CD4-positive, alpha-beta T cell (primary cell): ENCODE results near the gene NSUN3. TPM values are rescaled to one million over a fixed set of nuclear protein-coding genes. Genes with fewer than 3 reads are reported as not detected.

ENCODE experiments used
- ATAC-seq: fragments of 200-7000 bp; cut with Tn5 transposase; one replicate; pipeline ENCODE4 v1.10.0; 2022; ENCODE audit warnings: mild to moderate bottlenecking; ENCODE audit not compliant: poor library complexity
- CTCF ChIA-PET: fragments of 350-600 bp; sonication (Branson Sonifier 250); formaldehyde crosslinking; loops from one replicate; lab custom pipeline; 2021; ENCODE audit warnings: antibody characterized with exemption, inconsistent platforms; lab: Charles Lee
- POLR2A ChIA-PET: fragments of 350-600 bp; sonication (Branson Sonifier 250); formaldehyde crosslinking; loops from one replicate; lab custom pipeline; 2021; ENCODE audit warnings: antibody characterized with exemption, inconsistent platforms; lab: Charles Lee
- DNase-seq, 14 experiments: peaks; one replicate each; pipeline ENCODE4 v3.0.0-alpha.2; 2013 to 2020; ENCODE audit warnings: mixed read lengths in 2 of 14
- H3K27ac ChIP-seq, 2 donors: one replicate each; pipeline versions ENCODE4 v1.5.1 to v1.7.0; 2013; ENCODE audit warnings: low read length in 2 of 2, low read depth in 1 of 2, mild to moderate bottlenecking in 1 of 2
- H3K27me3 ChIP-seq, 2 experiments: 1 replicate in 1 of 2; 2 replicates in 1 of 2; pipeline versions ENCODE4 v1.6.1 to v1.7.0; 2013; ENCODE audit warnings: low read length in 2 of 2, control low read depth in 1 of 2, mild to moderate bottlenecking in 1 of 2, moderate library complexity in 1 of 2; ENCODE audit not compliant: insufficient read depth in 2 of 2, control insufficient read depth in 1 of 2
- H3K36me3 ChIP-seq: one replicate; pipeline ENCODE4 v1.6.1; 2013; ENCODE audit warnings: low read length, control low read depth; ENCODE audit not compliant: insufficient read depth
- H3K4me1 ChIP-seq: one replicate; pipeline ENCODE4 v1.6.1; 2013; ENCODE audit warnings: low read length, control low read depth; ENCODE audit not compliant: insufficient read depth
- H3K4me3 ChIP-seq: one replicate; pipeline ENCODE4 v1.5.1; 2013; ENCODE audit warnings: mild to moderate bottlenecking, low read length, moderate library complexity
- H3K9me3 ChIP-seq, 2 experiments: 1 replicate in 1 of 2; 2 replicates in 1 of 2; pipeline versions ENCODE4 v1.6.1 to v1.7.0; 2013; ENCODE audit warnings: low read length in 2 of 2, mild to moderate bottlenecking in 2 of 2, control low read depth in 1 of 2, moderate library complexity in 1 of 2; ENCODE audit not compliant: control insufficient read depth in 1 of 2, insufficient read depth in 1 of 2
- H3K27ac Mint-ChIP-seq: one replicate; pipeline ENCODE4 v1.8.0; 2020; ENCODE audit warnings: mixed read lengths
- H3K27me3 Mint-ChIP-seq: one replicate; pipeline ENCODE4 v1.8.0; 2021; ENCODE audit warnings: mixed read lengths
- H3K36me3 Mint-ChIP-seq: one replicate; pipeline ENCODE4 v1.8.0; 2021; ENCODE audit warnings: low read depth, mixed read lengths
- H3K4me1 Mint-ChIP-seq: one replicate; pipeline ENCODE4 v1.8.0; 2021; ENCODE audit warnings: low read depth, mixed read lengths
- H3K4me3 Mint-ChIP-seq: one replicate; pipeline ENCODE4 v1.8.0; 2020; ENCODE audit warnings: mild to moderate bottlenecking, mixed read lengths
- H3K9me3 Mint-ChIP-seq: one replicate; pipeline ENCODE4 v1.8.0; 2020; ENCODE audit warnings: mixed read lengths
- intact Hi-C, 2 experiments: fragments of 100-400 bp; cut with DNase I in 1 of 2; cut with micrococcal nuclease in 1 of 2; formaldehyde crosslinking; loops; one replicate each; pipeline versions ENCODE4 v1.15.1 to v1.9.0; 2023 to 2025; cut with DNase I, micrococcal nuclease
- total RNA-seq, 174 experiments: library from RNA in 2 of 174; stranded (reverse) in 2 of 174; gene quantifications; one replicate each; pipeline ENCODE4 v1.2.3 and lab custom pipeline; 2021 to 2026
- TF ChIP-seq, protein P1 (sequence below): fragments of 200-600 bp; IDR thresholded peaks from one replicate; pipeline ENCODE4 v1.8.0; 2022; ENCODE audit warnings: antibody characterized with exemption, mild to moderate bottlenecking

Gene NSUN3
- total RNA-seq, 2 experiments from 2014 or later: 12.4 to 13.4 TPM

DNA sequence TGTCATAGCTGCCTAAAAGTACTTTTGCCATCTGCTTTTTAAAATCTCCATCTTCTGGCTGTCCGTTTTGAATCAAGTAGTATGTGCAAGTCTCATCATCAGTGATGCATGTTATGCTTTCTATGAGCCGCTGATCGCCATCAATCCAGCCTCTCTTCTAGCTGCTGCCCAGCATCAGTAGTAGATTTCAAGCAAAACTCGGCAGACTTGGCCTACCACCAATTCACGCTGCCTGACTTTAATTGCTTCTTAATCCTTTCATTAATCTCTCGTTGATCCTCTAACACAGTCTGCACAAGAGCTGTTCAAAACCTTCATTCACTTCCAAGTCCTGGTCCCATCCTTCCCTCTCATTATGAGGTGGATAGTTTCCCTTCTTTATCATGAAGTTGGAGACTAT lies 104.9 kb downstream of the NSUN3 start:
- Histone ChIP-seq H3K9me3 (no peaks in the 10 kb centered on the region), H3K27me3 (no peaks in the 10 kb centered on the region), H3K4me1 (no peaks in the 10 kb centered on the region), H3K36me3 (no peaks in the 10 kb centered on the region), H3K27ac (no peak overlapping the region), H3K4me3 (no peak overlapping the region)
- no peak for ATAC-seq
- POLR2A ChIA-PET: no interaction called here
- intact Hi-C loops: no loop called here
- TF ChIP-seq, protein P1, sequence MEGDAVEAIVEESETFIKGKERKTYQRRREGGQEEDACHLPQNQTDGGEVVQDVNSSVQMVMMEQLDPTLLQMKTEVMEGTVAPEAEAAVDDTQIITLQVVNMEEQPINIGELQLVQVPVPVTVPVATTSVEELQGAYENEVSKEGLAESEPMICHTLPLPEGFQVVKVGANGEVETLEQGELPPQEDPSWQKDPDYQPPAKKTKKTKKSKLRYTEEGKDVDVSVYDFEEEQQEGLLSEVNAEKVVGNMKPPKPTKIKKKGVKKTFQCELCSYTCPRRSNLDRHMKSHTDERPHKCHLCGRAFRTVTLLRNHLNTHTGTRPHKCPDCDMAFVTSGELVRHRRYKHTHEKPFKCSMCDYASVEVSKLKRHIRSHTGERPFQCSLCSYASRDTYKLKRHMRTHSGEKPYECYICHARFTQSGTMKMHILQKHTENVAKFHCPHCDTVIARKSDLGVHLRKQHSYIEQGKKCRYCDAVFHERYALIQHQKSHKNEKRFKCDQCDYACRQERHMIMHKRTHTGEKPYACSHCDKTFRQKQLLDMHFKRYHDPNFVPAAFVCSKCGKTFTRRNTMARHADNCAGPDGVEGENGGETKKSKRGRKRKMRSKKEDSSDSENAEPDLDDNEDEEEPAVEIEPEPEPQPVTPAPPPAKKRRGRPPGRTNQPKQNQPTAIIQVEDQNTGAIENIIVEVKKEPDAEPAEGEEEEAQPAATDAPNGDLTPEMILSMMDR: no peak
- H3K9me3 Mint-ChIP-seq: no peaks in the 10 kb centered on the region
- no peak overlapping the region for H3K27ac Mint-ChIP-seq
- DNase-seq: no peak
- H3K4me1 Mint-ChIP-seq: no peaks in the 10 kb centered on the region
- peaks cover 4% of the 10 kb centered on the region for H3K27me3 Mint-ChIP-seq
- H3K36me3 Mint-ChIP-seq: no peaks in the 10 kb centered on the region
- H3K4me3 Mint-ChIP-seq: no peak overlapping the region
- CTCF ChIA-PET: interaction anchor here (0.8 kb wide), 1 partner anchor 57 kb away, joined by 3 read pairs; no protein-coding TSS in a partner anchor

DNA sequence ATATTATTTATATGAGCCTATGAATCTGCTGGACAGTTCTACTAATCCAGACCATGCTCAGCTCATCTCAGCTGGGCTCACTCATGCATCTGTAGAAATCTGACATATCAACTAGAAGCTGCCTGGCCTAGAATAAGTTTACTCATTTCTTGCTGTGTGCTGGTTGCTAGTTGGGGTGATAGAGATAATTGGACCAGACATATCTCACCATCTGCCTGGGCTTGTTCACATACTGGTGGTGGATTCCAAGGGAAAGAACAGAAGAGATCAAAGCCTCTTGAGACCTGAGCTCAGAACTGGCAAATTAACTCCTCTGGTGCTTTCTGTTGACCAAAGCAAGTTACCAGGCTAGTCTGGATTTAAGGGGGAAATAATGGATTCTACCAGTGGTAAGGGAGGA lies 109.1 kb downstream of the NSUN3 start:
- H3K9me3 Mint-ChIP-seq: no peaks in the 10 kb centered on the region
- ATAC-seq (no peak), DNase-seq (no peak)
- no peaks in the 10 kb centered on the region for H3K36me3 ChIP-seq
- no peak overlapping the region for H3K27ac Mint-ChIP-seq
- H3K4me1 ChIP-seq: no peaks in the 10 kb centered on the region
- POLR2A ChIA-PET: interaction anchor here (0.6 kb wide), 1 partner anchor 70 kb away, joined by 3 read pairs; no protein-coding TSS in a partner anchor
- no peaks in the 10 kb centered on the region for H3K9me3 ChIP-seq
- H3K27me3 ChIP-seq: no peaks in the 10 kb centered on the region
- TF ChIP-seq, protein P1: no peak
- no peak overlapping the region for H3K4me3 Mint-ChIP-seq
- H3K36me3 Mint-ChIP-seq: no peaks in the 10 kb centered on the region
- H3K4me1 Mint-ChIP-seq: no peaks in the 10 kb centered on the region
- no peak overlapping the region for H3K4me3 ChIP-seq
- intact Hi-C loops: no loop called here
- peaks cover 12% of the 10 kb centered on the region for H3K27me3 Mint-ChIP-seq
- no peak overlapping the region for H3K27ac ChIP-seq
- CTCF ChIA-PET: no interaction called here

DNA sequence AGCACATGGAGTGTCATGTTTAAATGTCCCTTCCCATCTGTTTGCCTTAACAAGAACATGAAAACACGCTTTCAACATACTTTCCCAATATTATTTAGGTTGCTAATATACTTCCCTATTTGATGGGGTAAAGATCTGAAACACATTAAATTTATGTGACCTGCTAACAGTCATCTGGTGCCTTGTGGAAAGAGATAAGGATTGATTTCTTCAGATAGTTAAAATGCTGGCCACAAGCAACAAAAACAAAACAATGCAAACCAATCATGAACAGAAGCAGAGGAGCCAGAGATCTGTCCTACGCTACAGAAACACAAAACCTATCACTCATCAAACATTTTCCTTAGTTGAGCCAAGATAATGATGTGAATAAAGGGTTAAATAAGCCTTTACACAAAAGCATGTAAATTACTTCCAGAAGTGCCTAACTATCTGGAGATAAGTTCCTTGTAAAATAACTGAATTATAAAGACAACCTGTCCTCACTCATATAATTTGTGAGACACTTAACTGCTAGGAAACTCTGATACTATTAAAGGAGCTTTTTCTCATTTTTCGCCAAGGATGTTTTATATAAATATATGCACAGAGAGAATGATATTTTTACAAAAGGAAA lies 109.9 kb downstream of the NSUN3 start:
- Histone ChIP-seq H3K36me3 (no peaks in the 10 kb centered on the region), H3K27me3 (no peaks in the 10 kb centered on the region), H3K27ac (no peak overlapping the region), H3K9me3 (no peaks in the 10 kb centered on the region), H3K4me3 (no peak overlapping the region), H3K4me1 (no peaks in the 10 kb centered on the region)
- no peak for ATAC-seq
- DNase-seq: no peak
- TF ChIP-seq, protein P1: no peak
- ChIA-PET POLR2A (no interaction called here), CTCF (no interaction called here)
- Mint-ChIP-seq H3K27me3 (peaks cover 12% of the 10 kb centered on the region), H3K27ac (no peak overlapping the region), H3K4me3 (no peak overlapping the region), H3K4me1 (no peaks in the 10 kb centered on the region), H3K36me3 (no peaks in the 10 kb centered on the region), H3K9me3 (no peaks in the 10 kb centered on the region)
- intact Hi-C loops: no loop called here
